ENCODE measurements around the gene SCN3A. TPM values are rescaled to one million over a fixed set of nuclear protein-coding genes. Genes with fewer than 3 reads are reported as not detected.

The SCN3A gene
- total and polyA plus RNA-seq, 2 donors (not counting 3 experiments of a cell fraction or from before 2014, with no cell fraction given) = not detected

- dilution Hi-C loops (cut with MboI; ENCODE audit: extremely low pct_ligation_motif_present, low sequenced_read_pairs) = no loop called here
- Histone ChIP-seq H3K4me2 (ENCODE audit: insufficient read depth, low read length) (no peak overlapping the region), H3K36me3 (ENCODE audit: control insufficient read depth in 2 of 2, extremely low read depth in 1 of 2, insufficient read depth in 2 of 2, low read length in 2 of 2) (no peaks in the 10 kb centered on the region), H3K4me3 (replicated peaks in 1 of 3; ENCODE audit: insufficient read depth in 1 of 3, low read depth in 1 of 3, low read length in 3 of 3) (no peak overlapping the region), H3K27me3 (ENCODE audit: control insufficient read depth in 2 of 2, insufficient read depth in 2 of 2, low read length in 2 of 2) (peaks cover 2 to 4% of the 10 kb centered on the region in 2 experiments), H3K9me1 (replicated peaks; ENCODE audit: control insufficient read depth, extremely low read depth, insufficient read depth, low read length) (no peaks in the 10 kb centered on the region), H2AFZ (ENCODE audit: low read depth, low read length) (no peak overlapping the region), H3K27ac (ENCODE audit: insufficient read depth, low read depth, low read length) (no peak overlapping the region), H3K79me2 (ENCODE audit: control insufficient read depth, insufficient read depth, low read length) (no peaks in the 10 kb centered on the region), H4K20me1 (replicated peaks; ENCODE audit: control insufficient read depth, extremely low read depth, insufficient read depth, low read length) (no peaks in the 10 kb centered on the region), H3K9ac (replicated peaks; ENCODE audit: extremely low read depth, insufficient read depth, low read length) (no peak overlapping the region), H3K9me3 (replicated peaks; ENCODE audit: control insufficient read depth, insufficient read depth, low read length) (no peaks in the 10 kb centered on the region), H3K4me1 (ENCODE audit: control insufficient read depth, extremely low read depth, insufficient read depth, low read length) (no peaks in the 10 kb centered on the region)
- DNase-seq (ENCODE audit: low read depth, low spot score) (no peak), FAIRE-seq (no peak)
- CTCF ChIA-PET = no interaction called here
- POLR2A ChIA-PET = no interaction called here
- BruUV-seq (replicated peaks) = no TSS peak
- no peak for TF ChIP-seq GATA2 (IDR thresholded peaks at IDR 0.05; ENCODE audit: insufficient read depth, insufficient read length, low read depth, low read length)
- TF ChIP-seq EZH2 (IDR thresholded peaks at IDR 0.05; ENCODE audit: borderline replicate concordance, low read depth, low read length, severe bottlenecking) = no peak
- no peak for TF ChIP-seq FOS (IDR thresholded peaks at IDR 0.05; ENCODE audit: borderline replicate concordance, insufficient read depth, low read length)
- no peak for TF ChIP-seq CTCF (IDR thresholded peaks at IDR 0.05; ENCODE audit: extremely low read depth in 1 of 2, insufficient read depth in 1 of 2, low read depth in 1 of 2, low read length in 2 of 2)
- TF ChIP-seq MYC (IDR thresholded peaks at IDR 0.05; ENCODE audit: low read depth, low read length) = no peak
- no peak for TF ChIP-seq MAX (IDR thresholded peaks at IDR 0.05; ENCODE audit: insufficient read depth, insufficient read length)
- intact Hi-C loops (cut with micrococcal nuclease) = loop anchor here (10.0 kb wide), 1 partner anchor 140 kb away; no protein-coding TSS in a partner anchor
Measured at GRCh38 chr2:165144315-165144714, 59.5 kb downstream of the SCN3A start.
